ENCODE data around the gene GJC2. TPM values are rescaled to one million over a fixed set of nuclear protein-coding genes. Genes with fewer than 3 reads are reported as not detected.

GJC2 gene
- total and polyA plus RNA-seq, 4 donors: 0.10 to 0.79 (median 0.25) TPM; not detected in 1

GRCh38 chr1:228148196-228148861 is 1.4 kb upstream of the GJC2 start:
- no peak overlapping the region for H3K9ac ChIP-seq (ENCODE audit: low read depth in 1 of 2, low read length in 2 of 2)
- no peaks in the 10 kb centered on the region for H3K27me3 ChIP-seq (ENCODE audit: control insufficient read depth in 4 of 4, insufficient read depth in 4 of 4, low read length in 3 of 4)
- H3K36me3 ChIP-seq (ENCODE audit: control insufficient read depth in 4 of 4, insufficient read depth in 3 of 4, low read depth in 1 of 4, low read length in 3 of 4): peaks cover 0 to 24% (median 10%) of the 10 kb centered on the region in 4 donors
- peaks cover 0 to 5% (median 2%) of the 10 kb centered on the region in 4 donors for H3K4me1 ChIP-seq (ENCODE audit: control insufficient read depth in 4 of 4, insufficient read depth in 4 of 4, low read length in 3 of 4)
- H3K4me3 ChIP-seq (ENCODE audit: low read depth in 1 of 3, low read length in 3 of 3): no peak overlapping the region
- H3K27ac ChIP-seq (ENCODE audit: low read depth in 1 of 2, low read length in 2 of 2): peak overlapping the region in 1 of 2 donors; percentile 34
- no peak for DNase-seq (ENCODE audit: low spot score)
- no peak for TF ChIP-seq CTCF (IDR thresholded peaks at IDR 0.05; ENCODE audit: low read depth, low read length, missing input control)
- no peak for TF ChIP-seq GABPA (IDR thresholded peaks at IDR 0.05 in 1 of 2, conservative IDR thresholded peaks at IDR 0.05 in 1 of 2)
- WGBS: 79% methylated on average over 18 of the region's 18 CpGs
- no peaks in the 10 kb centered on the region for H3K9me3 ChIP-seq (ENCODE audit: control insufficient read depth in 4 of 4, low read length in 3 of 4)

DNA sequence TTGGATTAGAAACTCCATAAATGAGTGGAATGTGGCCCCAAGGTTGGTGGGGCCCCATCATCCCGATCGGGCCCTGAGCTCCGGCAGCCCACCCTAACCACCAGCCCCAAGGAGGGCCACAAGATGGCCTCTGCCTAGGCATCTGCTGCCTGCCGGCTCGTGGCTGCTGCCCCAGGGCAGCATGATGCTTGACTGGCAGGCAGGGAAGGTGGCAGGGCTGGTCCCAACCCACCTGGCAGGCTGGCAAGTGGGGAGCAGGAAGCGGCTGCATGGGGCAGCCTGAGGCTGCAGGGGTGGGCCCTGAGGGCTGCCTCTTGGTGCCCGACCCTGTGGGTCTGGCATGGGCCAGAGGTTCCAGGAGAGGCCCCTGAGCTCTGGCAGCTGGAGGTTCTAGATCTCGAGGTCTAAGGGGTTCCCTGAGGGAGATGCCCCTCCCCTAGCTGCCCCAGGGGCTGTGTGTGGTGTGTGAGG is 760 bp upstream of the GJC2 start:
- no peak overlapping the region for H3K4me3 ChIP-seq (ENCODE audit: low read depth in 1 of 3, low read length in 3 of 3)
- TF ChIP-seq TAF1 (conservative IDR thresholded peaks at IDR 0.05) (no peak), JUND (IDR thresholded peaks at IDR 0.05) (no peak), YY1 (IDR thresholded peaks at IDR 0.05) (no peak), FOXA2 (IDR thresholded peaks at IDR 0.05) (no peak), FOXA1 (IDR thresholded peaks at IDR 0.05) (no peak), GABPA (IDR thresholded peaks at IDR 0.05 in 1 of 2, conservative IDR thresholded peaks at IDR 0.05 in 1 of 2) (no peak), ATF3 (IDR thresholded peaks at IDR 0.05) (no peak), SP1 (IDR thresholded peaks at IDR 0.05) (no peak), RAD21 (IDR thresholded peaks at IDR 0.05) (no peak), HNF4G (IDR thresholded peaks at IDR 0.05) (no peak), NR2F2 (IDR thresholded peaks at IDR 0.05) (no peak), HNF4A (conservative IDR thresholded peaks at IDR 0.05) (no peak)
- TF ChIP-seq, protein P1, sequence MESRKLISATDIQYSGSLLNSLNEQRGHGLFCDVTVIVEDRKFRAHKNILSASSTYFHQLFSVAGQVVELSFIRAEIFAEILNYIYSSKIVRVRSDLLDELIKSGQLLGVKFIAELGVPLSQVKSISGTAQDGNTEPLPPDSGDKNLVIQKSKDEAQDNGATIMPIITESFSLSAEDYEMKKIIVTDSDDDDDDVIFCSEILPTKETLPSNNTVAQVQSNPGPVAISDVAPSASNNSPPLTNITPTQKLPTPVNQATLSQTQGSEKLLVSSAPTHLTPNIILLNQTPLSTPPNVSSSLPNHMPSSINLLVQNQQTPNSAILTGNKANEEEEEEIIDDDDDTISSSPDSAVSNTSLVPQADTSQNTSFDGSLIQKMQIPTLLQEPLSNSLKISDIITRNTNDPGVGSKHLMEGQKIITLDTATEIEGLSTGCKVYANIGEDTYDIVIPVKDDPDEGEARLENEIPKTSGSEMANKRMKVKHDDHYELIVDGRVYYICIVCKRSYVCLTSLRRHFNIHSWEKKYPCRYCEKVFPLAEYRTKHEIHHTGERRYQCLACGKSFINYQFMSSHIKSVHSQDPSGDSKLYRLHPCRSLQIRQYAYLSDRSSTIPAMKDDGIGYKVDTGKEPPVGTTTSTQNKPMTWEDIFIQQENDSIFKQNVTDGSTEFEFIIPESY (IDR thresholded peaks at IDR 0.05): no peak
- TF ChIP-seq, protein P2, sequence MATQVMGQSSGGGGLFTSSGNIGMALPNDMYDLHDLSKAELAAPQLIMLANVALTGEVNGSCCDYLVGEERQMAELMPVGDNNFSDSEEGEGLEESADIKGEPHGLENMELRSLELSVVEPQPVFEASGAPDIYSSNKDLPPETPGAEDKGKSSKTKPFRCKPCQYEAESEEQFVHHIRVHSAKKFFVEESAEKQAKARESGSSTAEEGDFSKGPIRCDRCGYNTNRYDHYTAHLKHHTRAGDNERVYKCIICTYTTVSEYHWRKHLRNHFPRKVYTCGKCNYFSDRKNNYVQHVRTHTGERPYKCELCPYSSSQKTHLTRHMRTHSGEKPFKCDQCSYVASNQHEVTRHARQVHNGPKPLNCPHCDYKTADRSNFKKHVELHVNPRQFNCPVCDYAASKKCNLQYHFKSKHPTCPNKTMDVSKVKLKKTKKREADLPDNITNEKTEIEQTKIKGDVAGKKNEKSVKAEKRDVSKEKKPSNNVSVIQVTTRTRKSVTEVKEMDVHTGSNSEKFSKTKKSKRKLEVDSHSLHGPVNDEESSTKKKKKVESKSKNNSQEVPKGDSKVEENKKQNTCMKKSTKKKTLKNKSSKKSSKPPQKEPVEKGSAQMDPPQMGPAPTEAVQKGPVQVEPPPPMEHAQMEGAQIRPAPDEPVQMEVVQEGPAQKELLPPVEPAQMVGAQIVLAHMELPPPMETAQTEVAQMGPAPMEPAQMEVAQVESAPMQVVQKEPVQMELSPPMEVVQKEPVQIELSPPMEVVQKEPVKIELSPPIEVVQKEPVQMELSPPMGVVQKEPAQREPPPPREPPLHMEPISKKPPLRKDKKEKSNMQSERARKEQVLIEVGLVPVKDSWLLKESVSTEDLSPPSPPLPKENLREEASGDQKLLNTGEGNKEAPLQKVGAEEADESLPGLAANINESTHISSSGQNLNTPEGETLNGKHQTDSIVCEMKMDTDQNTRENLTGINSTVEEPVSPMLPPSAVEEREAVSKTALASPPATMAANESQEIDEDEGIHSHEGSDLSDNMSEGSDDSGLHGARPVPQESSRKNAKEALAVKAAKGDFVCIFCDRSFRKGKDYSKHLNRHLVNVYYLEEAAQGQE (IDR thresholded peaks at IDR 0.05): no peak
- no peaks in the 10 kb centered on the region for H3K27me3 ChIP-seq (ENCODE audit: control insufficient read depth in 4 of 4, insufficient read depth in 4 of 4, low read length in 3 of 4)
- peak overlapping the region; percentile 29 to 34 for H3K27ac ChIP-seq (ENCODE audit: low read depth in 1 of 2, low read length in 2 of 2)
- H3K4me1 ChIP-seq (ENCODE audit: control insufficient read depth in 4 of 4, insufficient read depth in 4 of 4, low read length in 3 of 4): peaks cover 0 to 2% (median 0%) of the 10 kb centered on the region in 4 donors
- no peaks in the 10 kb centered on the region for H3K9me3 ChIP-seq (ENCODE audit: control insufficient read depth in 4 of 4, low read length in 3 of 4)
- no peak overlapping the region for H3K9ac ChIP-seq (ENCODE audit: low read depth in 1 of 2, low read length in 2 of 2)
- WGBS: 89% methylated on average over 8 of the region's 8 CpGs
- H3K36me3 ChIP-seq (ENCODE audit: control insufficient read depth in 4 of 4, insufficient read depth in 3 of 4, low read depth in 1 of 4, low read length in 3 of 4): peaks cover 0 to 24% (median 10%) of the 10 kb centered on the region in 4 donors
- DNase-seq (ENCODE audit: low spot score): no peak
